ENCODE data around the gene AATF. TPM values are rescaled to one million over a fixed set of nuclear protein-coding genes. Genes with fewer than 3 reads are reported as not detected.

The AATF gene
- total RNA-seq, 4 donors from 2014 or later: 16.5 to 54.2 (median 26.9) TPM

GRCh38 chr17:36939052-36939801 is 9.5 kb upstream of the AATF start:
- TF ChIP-seq POLR2AphosphoS5 (IDR thresholded peaks at IDR 0.05) (no peak), CTCF (IDR thresholded peaks at IDR 0.05) (no peak)
- DNase-seq: no peak
- H3K27me3 ChIP-seq: peaks cover 100% of the 10 kb centered on the region
- H3K4me1 ChIP-seq: peaks cover 36 to 56% (median 53%) of the 10 kb centered on the region in 4 donors
- intact Hi-C loops (cut with DNase I; ENCODE audit: low total_unique reads) (no loop called here), in situ Hi-C loops (cut with MboI; ENCODE audit: low pct_ligation_motif_present in 1 of 4, low pct_unique_long_range_greater_than_20kb in 1 of 4, low sequenced_read_pairs in 3 of 4) (no loop called here)
- H3K36me3 ChIP-seq: no peaks in the 10 kb centered on the region
- H3K27ac ChIP-seq: no peak overlapping the region
- H3K9me3 ChIP-seq: no peaks in the 10 kb centered on the region
- H3K4me3 ChIP-seq: no peak overlapping the region
- 12% methylated on average over 39 of the region's 43 CpGs; no CpG with 5 or more reads in 1 of the 2 donors for WGBS, 2 donors (ENCODE audit: low coverage in 1 of 2)

- no peak overlapping the region for H3K4me3 ChIP-seq
- peaks cover 100% of the 10 kb centered on the region for H3K27me3 ChIP-seq
- no peak for TF ChIP-seq CTCF (IDR thresholded peaks at IDR 0.05)
- TF ChIP-seq POLR2A (IDR thresholded peaks at IDR 0.05): no peak
- TF ChIP-seq POLR2AphosphoS5 (IDR thresholded peaks at IDR 0.05): no peak
- TF ChIP-seq EP300 (IDR thresholded peaks at IDR 0.05; ENCODE audit: low read depth): no peak
- intact Hi-C loops (cut with DNase I; ENCODE audit: low total_unique reads) (no loop called here), in situ Hi-C loops (cut with MboI; ENCODE audit: low pct_ligation_motif_present in 1 of 4, low pct_unique_long_range_greater_than_20kb in 1 of 4, low sequenced_read_pairs in 3 of 4) (no loop called here)
- 0 to 8% methylated on average over 1 to 26 of the region's 26 CpGs for WGBS, 2 donors (ENCODE audit: low coverage in 1 of 2)
- no peaks in the 10 kb centered on the region for H3K9me3 ChIP-seq
- DNase-seq: no peak
- H3K27ac ChIP-seq: no peak overlapping the region
- H3K4me1 ChIP-seq: peaks cover 30 to 50% (median 47%) of the 10 kb centered on the region in 4 donors
- H3K36me3 ChIP-seq: no peaks in the 10 kb centered on the region
Observed at GRCh38 chr17:36939802-36940312, 8.9 kb upstream of the AATF start.

- in situ Hi-C loops (cut with MboI; ENCODE audit: low pct_ligation_motif_present in 1 of 4, low pct_unique_long_range_greater_than_20kb in 1 of 4, low sequenced_read_pairs in 3 of 4): no loop called here
- H3K27ac ChIP-seq: no peak overlapping the region
- no peak for DNase-seq
- H3K36me3 ChIP-seq: no peaks in the 10 kb centered on the region
- no peak for TF ChIP-seq POLR2A (IDR thresholded peaks at IDR 0.05)
- TF ChIP-seq CTCF (IDR thresholded peaks at IDR 0.05): no peak
- no peak for TF ChIP-seq POLR2AphosphoS5 (IDR thresholded peaks at IDR 0.05)
- intact Hi-C loops (cut with DNase I; ENCODE audit: low total_unique reads): no loop called here
- no peaks in the 10 kb centered on the region for H3K9me3 ChIP-seq
- peaks cover 100% of the 10 kb centered on the region for H3K27me3 ChIP-seq
- no peak overlapping the region for H3K4me3 ChIP-seq
- 19% methylated on average over 48 of the region's 52 CpGs; no CpG with 5 or more reads in 1 of the 2 donors for WGBS, 2 donors (ENCODE audit: low coverage in 1 of 2)
- peaks cover 30 to 42% (median 39%) of the 10 kb centered on the region in 4 donors for H3K4me1 ChIP-seq
Observed at GRCh38 chr17:36940313-36941264, 8.2 kb upstream of the AATF start.

All from transverse colon (tissue), 4 donors.